Kidney epithelial cell (primary cell): ENCODE measurements around the gene ASGR1. TPM values are rescaled to one million over a fixed set of nuclear protein-coding genes. Genes with fewer than 3 reads are reported as not detected.

ENCODE experiments used
- DNase-seq: peaks from one replicate; pipeline ENCODE4 v3.0.0-alpha.2; 2010; ENCODE audit warnings: low read depth
- H3K27me3 ChIP-seq: 2 replicates; pipeline ENCODE4 v1.6.0; 2011; ENCODE audit warnings: low read length; ENCODE audit not compliant: control insufficient read depth, insufficient read depth
- H3K36me3 ChIP-seq: 2 replicates; pipeline ENCODE4 v1.5.1; 2011; ENCODE audit warnings: low read length; ENCODE audit not compliant: control insufficient read depth, insufficient read depth
- H3K4me3 ChIP-seq: 2 replicates; pipeline ENCODE4 v1.5.1; 2011; ENCODE audit warnings: low read depth, mild to moderate bottlenecking, control low read depth, low read length
- total RNA-seq: library from RNA; depleted of rRNA; stranded (reverse); fragments of >200 nt; gene quantifications from 2 replicates; pipeline ENCODE4 v1.2.3, GENCODE V29; 2015
- TF ChIP-seq, protein P1 (sequence below): IDR thresholded peaks from 2 replicates; pipeline ENCODE4 v1.5.1; 2011; ENCODE audit warnings: mild to moderate bottlenecking, moderate library complexity, low read length, control low read depth, inconsistent platforms; ENCODE audit not compliant: insufficient read depth, poor library complexity, severe bottlenecking

The ASGR1 gene
- total RNA-seq, 1 donor from 2014 or later = 6.9 TPM

DNA sequence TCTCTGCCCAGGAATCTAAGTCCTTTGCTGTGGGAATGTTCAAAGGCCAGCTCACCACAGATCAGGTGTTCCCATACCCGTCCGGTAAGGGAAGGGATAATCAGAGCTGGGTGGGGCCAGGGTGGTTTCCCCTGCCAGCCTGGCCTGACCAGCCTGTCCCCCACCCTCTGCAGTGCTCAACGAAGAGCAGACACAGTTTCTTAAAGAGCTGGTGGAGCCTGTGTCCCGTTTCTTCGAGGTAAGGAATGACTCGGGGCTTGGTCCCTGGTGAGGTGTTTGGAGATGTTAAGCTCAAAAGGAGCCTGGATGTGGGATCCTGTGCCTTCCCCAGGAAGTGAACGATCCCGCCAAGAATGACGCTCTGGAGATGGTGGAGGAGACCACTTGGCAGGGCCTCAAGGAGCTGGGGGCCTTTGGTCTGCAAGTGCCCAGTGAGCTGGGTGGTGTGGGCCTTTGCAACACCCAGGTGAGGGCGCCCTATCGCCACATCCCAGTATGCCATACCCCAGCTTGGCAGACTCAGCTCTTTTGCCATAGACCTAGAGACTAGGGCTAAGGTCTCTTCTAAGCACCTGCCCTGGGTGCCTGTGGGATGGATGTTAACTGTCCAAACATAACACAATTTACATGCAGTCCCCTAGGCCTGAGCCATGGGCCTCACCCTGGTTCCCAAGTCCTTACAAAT lies 41.6 kb upstream of the ASGR1 start:
- Histone ChIP-seq H3K36me3 (peaks cover 3% of the 10 kb centered on the region), H3K4me3 (peak overlapping the region; percentile 87), H3K27me3 (no peaks in the 10 kb centered on the region)
- DNase-seq = no peak
- TF ChIP-seq, protein P1, sequence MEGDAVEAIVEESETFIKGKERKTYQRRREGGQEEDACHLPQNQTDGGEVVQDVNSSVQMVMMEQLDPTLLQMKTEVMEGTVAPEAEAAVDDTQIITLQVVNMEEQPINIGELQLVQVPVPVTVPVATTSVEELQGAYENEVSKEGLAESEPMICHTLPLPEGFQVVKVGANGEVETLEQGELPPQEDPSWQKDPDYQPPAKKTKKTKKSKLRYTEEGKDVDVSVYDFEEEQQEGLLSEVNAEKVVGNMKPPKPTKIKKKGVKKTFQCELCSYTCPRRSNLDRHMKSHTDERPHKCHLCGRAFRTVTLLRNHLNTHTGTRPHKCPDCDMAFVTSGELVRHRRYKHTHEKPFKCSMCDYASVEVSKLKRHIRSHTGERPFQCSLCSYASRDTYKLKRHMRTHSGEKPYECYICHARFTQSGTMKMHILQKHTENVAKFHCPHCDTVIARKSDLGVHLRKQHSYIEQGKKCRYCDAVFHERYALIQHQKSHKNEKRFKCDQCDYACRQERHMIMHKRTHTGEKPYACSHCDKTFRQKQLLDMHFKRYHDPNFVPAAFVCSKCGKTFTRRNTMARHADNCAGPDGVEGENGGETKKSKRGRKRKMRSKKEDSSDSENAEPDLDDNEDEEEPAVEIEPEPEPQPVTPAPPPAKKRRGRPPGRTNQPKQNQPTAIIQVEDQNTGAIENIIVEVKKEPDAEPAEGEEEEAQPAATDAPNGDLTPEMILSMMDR = peak; percentile 70

DNA sequence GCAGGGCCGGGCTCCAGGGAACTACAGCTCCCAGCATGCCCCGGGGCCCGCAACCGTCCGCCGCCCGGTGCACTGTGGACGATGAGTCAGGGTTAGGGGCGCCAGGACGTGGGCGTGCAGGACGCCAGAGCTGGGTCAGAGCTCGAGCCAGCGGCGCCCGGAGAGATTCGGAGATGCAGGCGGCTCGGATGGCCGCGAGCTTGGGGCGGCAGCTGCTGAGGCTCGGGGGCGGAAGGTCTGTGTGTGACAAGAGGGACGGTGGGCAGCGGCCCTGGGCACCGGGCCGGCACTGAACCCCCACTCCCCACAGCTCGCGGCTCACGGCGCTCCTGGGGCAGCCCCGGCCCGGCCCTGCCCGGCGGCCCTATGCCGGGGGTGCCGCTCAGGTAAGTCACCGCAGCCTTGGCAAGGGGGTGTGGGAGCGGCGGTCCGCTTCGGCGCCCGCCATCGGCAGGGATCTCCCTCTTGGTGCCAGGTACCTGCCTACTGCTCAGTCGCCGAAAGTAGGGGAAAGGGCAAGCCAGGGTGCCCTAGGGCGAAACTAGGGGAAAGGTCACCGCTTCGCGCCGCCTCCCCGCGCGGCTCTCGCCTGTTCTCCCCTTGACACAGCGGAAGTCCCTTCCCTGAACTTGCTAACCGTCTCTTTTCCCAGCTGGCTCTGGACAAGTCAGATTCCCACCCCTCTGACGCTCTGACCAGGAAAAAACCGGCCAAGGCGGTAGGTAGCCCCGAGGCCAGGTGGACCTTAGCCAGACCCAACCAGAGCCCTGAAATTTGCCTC lies 40.8 kb upstream of the ASGR1 start, which contains the start of the genes ACADVL and DLG4:
ACADVL (plus strand) TSS at position 127 of the 781 bp plus-strand sequence; CDS start at position 174, 47 bp downstream.
DLG4 (minus strand) TSS at position 25 of the 781 bp plus-strand sequence.
- DNase-seq = no peak
- TF ChIP-seq, protein P1 = no peak
- Histone ChIP-seq H3K36me3 (peaks cover 3% of the 10 kb centered on the region), H3K27me3 (no peaks in the 10 kb centered on the region), H3K4me3 (peak within 1 kb of the TSS; percentile 87)

DNA sequence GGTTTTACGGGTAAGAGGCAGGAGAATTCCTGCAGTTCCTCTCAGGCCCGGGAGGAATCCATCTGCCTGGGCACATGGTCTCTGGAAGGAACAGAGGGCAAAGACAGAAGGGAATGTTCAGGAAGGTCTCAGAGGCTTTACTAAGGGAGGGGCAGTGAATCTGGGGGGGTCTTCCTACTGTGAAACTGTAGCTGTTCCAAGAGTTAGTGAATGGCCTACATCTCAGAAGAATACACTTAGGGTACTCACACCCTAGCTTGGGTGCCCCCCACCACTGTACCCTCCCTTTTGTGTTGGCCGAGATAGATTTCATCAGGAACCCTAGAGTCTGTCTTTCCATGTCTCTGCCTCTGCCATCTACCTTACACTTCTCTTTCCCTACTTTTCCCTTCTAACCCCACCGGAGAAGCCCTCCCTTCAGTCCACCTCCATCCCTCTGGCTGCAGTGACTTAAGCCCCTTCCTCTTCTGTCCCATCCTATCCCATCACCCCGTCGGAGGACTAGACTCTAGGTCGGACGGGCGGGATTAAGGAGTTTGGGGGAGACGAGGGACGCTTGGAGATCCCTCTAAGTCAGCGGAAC lies 40.1 kb upstream of the ASGR1 start:
- TF ChIP-seq, protein P1 = no peak
- H3K27me3 ChIP-seq = no peaks in the 10 kb centered on the region
- peaks cover 3% of the 10 kb centered on the region for H3K36me3 ChIP-seq
- DNase-seq = no peak
- peak overlapping the region; percentile 87 for H3K4me3 ChIP-seq

DNA sequence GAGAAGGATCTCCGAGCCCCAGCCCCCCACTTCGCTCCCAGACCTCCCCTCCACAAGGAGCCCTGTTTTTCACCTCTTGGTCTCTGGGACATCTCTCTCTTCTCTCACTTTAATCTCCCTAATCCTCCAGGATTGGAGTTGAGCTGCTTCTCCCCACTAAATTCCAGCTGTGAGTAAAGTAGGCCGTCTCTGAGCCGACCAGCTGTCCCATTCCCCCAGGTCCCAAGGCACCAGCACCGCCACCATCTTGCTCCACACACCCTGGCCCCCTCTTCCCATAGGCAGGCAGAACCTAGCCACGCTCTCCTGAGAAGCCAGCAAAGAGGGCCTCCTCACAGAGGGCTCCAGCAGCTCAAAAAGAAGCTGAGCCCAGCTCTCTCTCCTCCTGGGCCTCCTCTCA lies 39.6 kb upstream of the ASGR1 start:
- TF ChIP-seq, protein P1 = no peak
- Histone ChIP-seq H3K4me3 (no peak overlapping the region), H3K27me3 (no peaks in the 10 kb centered on the region), H3K36me3 (peaks cover 3% of the 10 kb centered on the region)
- no peak for DNase-seq

DNA sequence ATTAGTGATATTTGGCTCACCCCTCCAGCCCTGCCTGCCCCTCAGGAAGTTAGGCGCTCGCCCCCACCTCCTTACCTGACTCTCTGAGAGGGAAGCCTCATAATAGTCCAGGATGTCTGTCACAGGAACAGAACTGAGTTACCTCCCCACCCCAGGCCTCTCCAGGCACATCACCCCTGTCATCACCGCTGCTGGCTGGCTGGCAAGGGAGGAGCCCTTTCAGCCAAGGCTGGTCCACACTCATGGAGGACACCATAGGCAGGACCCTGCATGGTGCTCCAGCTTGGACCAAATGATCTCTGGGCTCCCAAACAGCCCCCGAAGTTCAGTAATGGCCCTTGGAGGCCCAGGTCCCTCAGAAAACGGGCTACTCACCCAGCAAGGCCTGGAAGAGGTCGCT lies 39.0 kb upstream of the ASGR1 start:
- DNase-seq = no peak
- no peak overlapping the region for H3K4me3 ChIP-seq
- TF ChIP-seq, protein P1 = no peak
- no peaks in the 10 kb centered on the region for H3K27me3 ChIP-seq
- peaks cover 2% of the 10 kb centered on the region for H3K36me3 ChIP-seq
